Ishikawa (cell line): Measurements from ENCODE around the gene NMU.

Experiments
- FOXM1 ChIP-seq: IDR thresholded peaks from 2 replicates; pipeline ENCODE4 v1.6.1; 2012; ENCODE audit warnings: low read depth, borderline replicate concordance
- MAX ChIP-seq: IDR thresholded peaks from 2 replicates; pipeline ENCODE4 v1.6.1; 2012
- RAD21 ChIP-seq: IDR thresholded peaks from 2 replicates; pipeline ENCODE4 v1.6.1; 2012; ENCODE audit warnings: low read depth

DNA sequence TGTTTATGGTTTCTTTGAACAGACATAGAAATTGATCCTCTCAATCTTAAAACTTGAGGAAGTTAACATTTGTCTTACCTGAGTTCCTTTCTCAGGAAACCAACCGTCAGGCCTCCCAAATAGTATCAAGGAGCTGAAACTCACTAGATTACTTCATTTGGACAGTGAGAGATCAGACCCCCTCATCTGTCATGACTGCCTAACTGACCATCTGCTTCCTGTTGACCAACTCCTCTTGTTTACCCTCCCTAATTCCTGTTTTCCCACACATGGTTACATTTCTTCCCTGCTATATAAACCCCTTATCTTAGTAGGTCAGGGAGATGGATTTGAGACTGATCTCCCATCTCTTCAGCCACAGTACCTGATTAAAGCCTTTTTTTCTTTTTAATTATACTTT, 46.2 kb upstream of the NMU start:
- TF ChIP-seq RAD21 (no peak), MAX (no peak), FOXM1 (no peak)
